PC-9 (cell line): Measurements from ENCODE around the gene IKBIP.

Experiments used
- CTCF ChIP-seq: fragments of 200-600 bp; sonication (generic); conservative IDR thresholded peaks from 2 replicates; pipeline ENCODE4 v1.6.1; 2017; ENCODE audit warnings: mixed run types, antibody characterized with exemption, mild to moderate bottlenecking, moderate library complexity
- EZH2 ChIP-seq: fragments of 200-600 bp; sonication (generic); IDR thresholded peaks from 2 replicates; pipeline ENCODE4 v1.8.0; 2017; ENCODE audit warnings: antibody characterized with exemption, low read depth

GRCh38 chr12:98660521-98660920 is 15.9 kb upstream of the IKBIP start:
- TF ChIP-seq CTCF (no peak), EZH2 (no peak)
